ENCODE measurements around the gene PTRHD1. TPM values are rescaled to one million over a fixed set of nuclear protein-coding genes. Genes with fewer than 3 reads are reported as not detected.

Gene PTRHD1
- total RNA-seq, 4 donors from 2014 or later: 30.6 to 50.9 (median 40.5) TPM

DNA sequence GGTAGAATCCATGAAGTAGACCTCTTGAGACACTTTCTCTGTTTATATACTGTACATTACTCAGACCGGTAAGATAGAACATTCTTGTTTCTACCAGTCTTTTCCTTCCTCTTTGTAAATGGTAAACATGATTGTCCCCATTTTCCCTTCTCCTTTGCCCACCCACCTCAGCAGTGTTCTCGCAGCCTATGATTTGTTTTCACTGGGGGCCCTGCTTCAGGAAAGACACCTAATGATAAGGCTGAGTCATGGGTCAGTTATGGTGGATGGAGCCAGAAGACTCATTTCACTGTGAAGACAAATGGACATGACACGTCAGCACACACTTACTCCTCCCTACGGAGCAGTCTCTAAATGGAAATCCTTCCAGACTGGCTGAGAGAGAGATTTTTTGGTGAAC lies 23.7 kb upstream of the PTRHD1 start:
- no peak for DNase-seq
- Histone ChIP-seq H3K4me3 (no peak overlapping the region), H3K36me3 (peaks cover 0 to 4% (median 0%) of the 10 kb centered on the region in 4 donors), H3K27ac (no peak overlapping the region), H3K9me3 (no peaks in the 10 kb centered on the region), H3K27me3 (no peaks in the 10 kb centered on the region), H3K4me1 (no peaks in the 10 kb centered on the region)
- in situ Hi-C loops (cut with MboI; ENCODE audit: low pct_ligation_motif_present in 1 of 4, low pct_unique_long_range_greater_than_20kb in 1 of 4, low sequenced_read_pairs in 3 of 4) (no loop called here), intact Hi-C loops (cut with DNase I; ENCODE audit: low total_unique reads) (no loop called here)
- no peak for TF ChIP-seq EP300 (IDR thresholded peaks at IDR 0.05; ENCODE audit: low read depth)
- TF ChIP-seq POLR2A (IDR thresholded peaks at IDR 0.05): no peak
- TF ChIP-seq, protein P1, sequence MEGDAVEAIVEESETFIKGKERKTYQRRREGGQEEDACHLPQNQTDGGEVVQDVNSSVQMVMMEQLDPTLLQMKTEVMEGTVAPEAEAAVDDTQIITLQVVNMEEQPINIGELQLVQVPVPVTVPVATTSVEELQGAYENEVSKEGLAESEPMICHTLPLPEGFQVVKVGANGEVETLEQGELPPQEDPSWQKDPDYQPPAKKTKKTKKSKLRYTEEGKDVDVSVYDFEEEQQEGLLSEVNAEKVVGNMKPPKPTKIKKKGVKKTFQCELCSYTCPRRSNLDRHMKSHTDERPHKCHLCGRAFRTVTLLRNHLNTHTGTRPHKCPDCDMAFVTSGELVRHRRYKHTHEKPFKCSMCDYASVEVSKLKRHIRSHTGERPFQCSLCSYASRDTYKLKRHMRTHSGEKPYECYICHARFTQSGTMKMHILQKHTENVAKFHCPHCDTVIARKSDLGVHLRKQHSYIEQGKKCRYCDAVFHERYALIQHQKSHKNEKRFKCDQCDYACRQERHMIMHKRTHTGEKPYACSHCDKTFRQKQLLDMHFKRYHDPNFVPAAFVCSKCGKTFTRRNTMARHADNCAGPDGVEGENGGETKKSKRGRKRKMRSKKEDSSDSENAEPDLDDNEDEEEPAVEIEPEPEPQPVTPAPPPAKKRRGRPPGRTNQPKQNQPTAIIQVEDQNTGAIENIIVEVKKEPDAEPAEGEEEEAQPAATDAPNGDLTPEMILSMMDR (IDR thresholded peaks at IDR 0.05): no peak
- WGBS, 2 donors (ENCODE audit: low coverage in 1 of 2): 91 to 95% methylated on average over 4 of the region's 4 CpGs

DNA sequence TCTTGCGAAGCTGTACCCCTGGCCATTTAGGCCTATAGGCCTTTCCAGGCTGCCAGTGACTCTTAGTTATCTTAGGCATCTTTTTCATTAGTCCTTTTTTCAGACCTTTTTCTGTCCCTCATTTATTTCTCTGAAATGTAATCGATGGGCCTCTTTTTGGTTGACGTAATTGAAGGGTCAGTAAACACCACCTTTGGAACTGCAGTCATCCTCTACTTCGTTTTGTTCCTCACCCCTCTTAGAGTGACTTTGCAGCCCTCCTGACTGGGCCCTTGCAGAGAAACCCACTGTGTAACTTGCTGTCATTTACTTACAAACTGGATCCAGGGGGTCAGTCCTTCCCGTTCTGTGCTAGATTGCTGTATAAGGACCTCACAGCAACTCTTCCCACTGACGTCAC lies 23.2 kb upstream of the PTRHD1 start:
- DNase-seq: no peak
- WGBS, 2 donors (ENCODE audit: low coverage in 1 of 2): 82 to 92% methylated on average over 5 to 6 of the region's 6 CpGs
- peaks cover 0 to 4% (median 0%) of the 10 kb centered on the region in 4 donors for H3K36me3 ChIP-seq
- H3K27ac ChIP-seq: no peak overlapping the region
- in situ Hi-C loops (cut with MboI; ENCODE audit: low pct_ligation_motif_present in 1 of 4, low pct_unique_long_range_greater_than_20kb in 1 of 4, low sequenced_read_pairs in 3 of 4): no loop called here
- no peaks in the 10 kb centered on the region for H3K9me3 ChIP-seq
- H3K4me1 ChIP-seq: no peaks in the 10 kb centered on the region
- H3K4me3 ChIP-seq: no peak overlapping the region
- no peaks in the 10 kb centered on the region for H3K27me3 ChIP-seq
- no peak for TF ChIP-seq POLR2A (IDR thresholded peaks at IDR 0.05)
- TF ChIP-seq, protein P1 (IDR thresholded peaks at IDR 0.05): no peak
- intact Hi-C loops (cut with DNase I; ENCODE audit: low total_unique reads): no loop called here

DNA sequence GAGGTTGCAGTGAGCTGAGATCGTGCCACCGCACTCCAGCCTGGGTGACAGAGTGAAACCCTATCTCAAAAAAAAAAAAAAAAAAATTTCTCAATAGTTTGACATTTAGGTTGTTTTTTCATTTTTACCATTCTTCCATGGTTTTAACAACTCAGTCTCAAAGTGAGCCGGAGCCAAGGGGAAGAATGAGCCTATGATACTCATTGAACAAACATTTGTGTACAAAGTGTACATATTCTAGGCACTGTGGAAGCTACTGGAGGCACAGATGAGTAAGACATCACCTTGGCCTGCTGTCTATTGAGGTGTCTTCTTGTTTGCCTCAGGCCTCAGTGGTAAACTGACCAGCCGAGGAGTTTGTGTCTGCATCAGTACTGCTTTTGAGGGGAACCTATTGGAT lies 22.0 kb upstream of the PTRHD1 start:
- in situ Hi-C loops (cut with MboI; ENCODE audit: low pct_ligation_motif_present in 1 of 4, low pct_unique_long_range_greater_than_20kb in 1 of 4, low sequenced_read_pairs in 3 of 4) (no loop called here), intact Hi-C loops (cut with DNase I; ENCODE audit: low total_unique reads) (no loop called here)
- Histone ChIP-seq H3K27me3 (no peaks in the 10 kb centered on the region), H3K4me3 (no peak overlapping the region), H3K9me3 (no peaks in the 10 kb centered on the region), H3K36me3 (peaks cover 0 to 4% (median 0%) of the 10 kb centered on the region in 4 donors), H3K27ac (no peak overlapping the region), H3K4me1 (no peaks in the 10 kb centered on the region)
- TF ChIP-seq POLR2A (IDR thresholded peaks at IDR 0.05): no peak
- no peak for TF ChIP-seq EP300 (IDR thresholded peaks at IDR 0.05; ENCODE audit: low read depth)
- TF ChIP-seq, protein P1 (IDR thresholded peaks at IDR 0.05): no peak
- TF ChIP-seq POLR2AphosphoS5 (IDR thresholded peaks at IDR 0.05): no peak
- WGBS, 2 donors (ENCODE audit: low coverage in 1 of 2): 100% methylated on average over 4 of the region's 4 CpGs
- no peak for DNase-seq

DNA sequence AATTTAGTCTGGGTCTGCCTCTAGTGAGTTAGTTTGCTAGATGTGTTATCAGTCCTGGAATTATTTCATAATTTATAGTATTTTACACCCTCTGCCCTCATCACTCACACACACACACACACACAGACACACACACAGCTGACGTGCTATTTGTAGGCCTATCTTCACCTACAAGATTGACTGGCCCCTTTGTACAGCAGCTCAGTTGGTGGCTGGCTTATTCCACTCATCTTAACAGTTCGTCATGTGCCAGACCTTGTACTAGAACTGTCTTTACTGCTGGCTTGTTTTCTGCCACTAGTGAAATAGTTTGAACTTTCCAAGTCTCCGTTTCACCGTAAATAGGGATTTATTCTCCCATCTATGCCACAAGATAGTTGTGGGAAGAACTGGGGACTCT lies 21.3 kb upstream of the PTRHD1 start:
- Histone ChIP-seq H3K4me1 (no peaks in the 10 kb centered on the region), H3K27me3 (no peaks in the 10 kb centered on the region), H3K4me3 (no peak overlapping the region), H3K9me3 (no peaks in the 10 kb centered on the region), H3K36me3 (peaks cover 0 to under 1% (median 0%) of the 10 kb centered on the region in 4 donors), H3K27ac (no peak overlapping the region)
- TF ChIP-seq POLR2AphosphoS5 (IDR thresholded peaks at IDR 0.05) (no peak), EP300 (IDR thresholded peaks at IDR 0.05; ENCODE audit: low read depth) (no peak), POLR2A (IDR thresholded peaks at IDR 0.05) (no peak)
- TF ChIP-seq, protein P1 (IDR thresholded peaks at IDR 0.05): no peak
- no peak for DNase-seq
- in situ Hi-C loops (cut with MboI; ENCODE audit: low pct_ligation_motif_present in 1 of 4, low pct_unique_long_range_greater_than_20kb in 1 of 4, low sequenced_read_pairs in 3 of 4) (no loop called here), intact Hi-C loops (cut with DNase I; ENCODE audit: low total_unique reads) (no loop called here)
- WGBS, 2 donors (ENCODE audit: low coverage in 1 of 2): 95 to 98% methylated on average over 4 of the region's 4 CpGs
